Measurements from ENCODE around the gene C3orf20. TPM values are rescaled to one million over a fixed set of nuclear protein-coding genes. Genes with fewer than 3 reads are reported as not detected.
A peak's percentile ranks its signal among the peaks of the same experiment; 100 is the strongest.

C3orf20 gene
- total RNA-seq, 1 experiment from 2014 or later = not detected

DNA sequence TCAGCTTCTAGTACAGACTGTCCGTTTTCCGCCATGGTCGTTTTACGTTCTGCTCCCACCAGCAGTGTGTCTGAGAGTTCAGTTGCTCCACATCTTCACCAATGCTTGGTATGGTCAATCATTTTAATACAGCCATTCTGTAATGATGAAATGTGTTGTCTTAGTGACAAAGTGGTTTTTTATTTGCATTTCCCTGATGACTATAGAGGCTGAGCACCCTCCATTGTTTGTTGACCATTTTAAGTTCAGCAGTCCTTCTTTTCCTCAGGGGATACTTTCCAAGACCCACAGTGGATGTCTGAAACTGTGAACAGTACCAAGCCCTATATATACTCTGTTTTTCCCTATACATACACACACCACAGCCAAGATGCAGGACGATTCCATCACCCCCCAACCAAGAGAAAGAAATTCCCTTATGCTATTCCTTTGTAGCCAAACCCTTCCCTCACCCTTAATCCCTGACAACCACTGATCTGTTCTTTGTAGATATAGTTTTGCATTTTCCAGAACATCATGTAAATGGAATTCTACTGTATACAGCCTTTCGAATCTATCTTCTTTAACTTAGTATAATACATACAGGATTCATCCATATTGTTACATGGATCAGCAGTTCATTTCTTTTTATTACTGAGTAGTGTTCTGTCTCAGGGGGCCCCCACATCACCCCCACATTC is 55.9 kb downstream of the C3orf20 start:
- Histone ChIP-seq H2AFZ (ENCODE audit: low read length) (no peak overlapping the region), H3K9me3 (ENCODE audit: low read length) (no peaks in the 10 kb centered on the region), H3K27ac (ENCODE audit: low read length) (peak overlapping the region; percentile 21; the same call in 1 of the 2 replicates), H3K4me3 (ENCODE audit: low read length) (no peak overlapping the region), H3K4me2 (ENCODE audit: low read length) (peak overlapping the region; percentile 14; the same call in 1 of the 2 replicates), H3K36me3 (ENCODE audit: low read depth, low read length) (no peaks in the 10 kb centered on the region), H3F3A (ENCODE audit: low read length, unreplicated experiment) (no peaks in the 10 kb centered on the region), H3K27me3 (ENCODE audit: low read length) (no peaks in the 10 kb centered on the region), H3K4me1 (ENCODE audit: insufficient read depth, low read length) (peaks cover 7% of the 10 kb centered on the region), H4K20me1 (ENCODE audit: low read length) (no peaks in the 10 kb centered on the region), H3K79me2 (ENCODE audit: low read length) (no peaks in the 10 kb centered on the region), H3K9ac (ENCODE audit: low read length) (no peak overlapping the region), H3K9me2 (replicated peaks; ENCODE audit: low read length) (no peaks in the 10 kb centered on the region)
- DNase-seq (peak; percentile 56), ATAC-seq (peak; percentile 91)
- POLR2A ChIA-PET (ENCODE audit: unreplicated experiment) = no interaction called here
- CTCF ChIA-PET = no interaction called here
- no TSS peak for BruUV-seq (replicated peaks)
- TF ChIP-seq EZH2phosphoT487 (IDR thresholded peaks at IDR 0.05; ENCODE audit: borderline replicate concordance, low read length) (no peak), EZH2 (IDR thresholded peaks at IDR 0.05; ENCODE audit: low read length, unreplicated experiment) (no peak)
- TF ChIP-seq, protein P1, sequence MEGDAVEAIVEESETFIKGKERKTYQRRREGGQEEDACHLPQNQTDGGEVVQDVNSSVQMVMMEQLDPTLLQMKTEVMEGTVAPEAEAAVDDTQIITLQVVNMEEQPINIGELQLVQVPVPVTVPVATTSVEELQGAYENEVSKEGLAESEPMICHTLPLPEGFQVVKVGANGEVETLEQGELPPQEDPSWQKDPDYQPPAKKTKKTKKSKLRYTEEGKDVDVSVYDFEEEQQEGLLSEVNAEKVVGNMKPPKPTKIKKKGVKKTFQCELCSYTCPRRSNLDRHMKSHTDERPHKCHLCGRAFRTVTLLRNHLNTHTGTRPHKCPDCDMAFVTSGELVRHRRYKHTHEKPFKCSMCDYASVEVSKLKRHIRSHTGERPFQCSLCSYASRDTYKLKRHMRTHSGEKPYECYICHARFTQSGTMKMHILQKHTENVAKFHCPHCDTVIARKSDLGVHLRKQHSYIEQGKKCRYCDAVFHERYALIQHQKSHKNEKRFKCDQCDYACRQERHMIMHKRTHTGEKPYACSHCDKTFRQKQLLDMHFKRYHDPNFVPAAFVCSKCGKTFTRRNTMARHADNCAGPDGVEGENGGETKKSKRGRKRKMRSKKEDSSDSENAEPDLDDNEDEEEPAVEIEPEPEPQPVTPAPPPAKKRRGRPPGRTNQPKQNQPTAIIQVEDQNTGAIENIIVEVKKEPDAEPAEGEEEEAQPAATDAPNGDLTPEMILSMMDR (conservative IDR thresholded peaks at IDR 0.05; ENCODE audit: low read depth, low read length) = no peak
- intact Hi-C loops (cut with micrococcal nuclease) = no loop called here

DNA sequence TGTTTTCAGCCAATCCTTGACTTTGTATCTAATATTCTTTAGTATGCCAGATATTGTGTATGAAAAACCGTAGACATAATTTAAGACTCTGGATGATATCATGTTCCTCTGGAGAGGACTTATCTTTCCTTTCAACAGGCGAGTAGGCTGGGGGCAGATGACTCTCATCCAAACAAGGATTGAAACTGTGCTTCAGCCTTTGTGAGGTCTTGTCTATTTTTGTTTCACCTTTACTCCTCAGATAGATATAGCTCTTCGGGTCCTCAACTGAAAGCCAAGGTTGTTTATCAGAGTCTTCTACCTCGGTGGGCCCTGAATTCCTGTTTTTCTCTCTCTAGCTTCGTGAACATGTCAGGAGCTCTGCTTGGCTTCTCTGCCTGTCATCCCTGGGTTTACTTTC is 66.0 kb downstream of the C3orf20 start:
- DNase-seq (no peak), ATAC-seq (no peak)
- no peak overlapping the region for H3K4me3 ChIP-seq (ENCODE audit: low read length)
- no peak for TF ChIP-seq EZH2 (IDR thresholded peaks at IDR 0.05; ENCODE audit: low read length, unreplicated experiment)
- TF ChIP-seq, protein P1 (conservative IDR thresholded peaks at IDR 0.05; ENCODE audit: low read depth, low read length) = no peak
- TF ChIP-seq EZH2phosphoT487 (IDR thresholded peaks at IDR 0.05; ENCODE audit: borderline replicate concordance, low read length) = no peak
- no peaks in the 10 kb centered on the region for H3K79me2 ChIP-seq (ENCODE audit: low read length)
- POLR2A ChIA-PET (ENCODE audit: unreplicated experiment) = interaction anchor here (0.7 kb wide), 1 partner anchor 815 kb away, joined by 3 read pairs; no protein-coding TSS in a partner anchor
- no peaks in the 10 kb centered on the region for H3K36me3 ChIP-seq (ENCODE audit: low read depth, low read length)
- no peaks in the 10 kb centered on the region for H3F3A ChIP-seq (ENCODE audit: low read length, unreplicated experiment)
- H4K20me1 ChIP-seq (ENCODE audit: low read length) = no peaks in the 10 kb centered on the region
- no peak overlapping the region for H3K27ac ChIP-seq (ENCODE audit: low read length)
- CTCF ChIA-PET = no interaction called here
- no peak overlapping the region for H3K9ac ChIP-seq (ENCODE audit: low read length)
- no peak overlapping the region for H2AFZ ChIP-seq (ENCODE audit: low read length)
- H3K4me1 ChIP-seq (ENCODE audit: insufficient read depth, low read length) = no peaks in the 10 kb centered on the region
- intact Hi-C loops (cut with micrococcal nuclease) = no loop called here
- H3K4me2 ChIP-seq (ENCODE audit: low read length) = no peak overlapping the region
- H3K9me3 ChIP-seq (ENCODE audit: low read length) = peaks cover 5% of the 10 kb centered on the region; the same call in 1 of the 2 replicates
- BruUV-seq (replicated peaks) = no TSS peak
- no peaks in the 10 kb centered on the region for H3K9me2 ChIP-seq (replicated peaks; ENCODE audit: low read length)
- H3K27me3 ChIP-seq (ENCODE audit: low read length) = peaks cover 15% of the 10 kb centered on the region; the same call in 1 of the 2 replicates

DNA sequence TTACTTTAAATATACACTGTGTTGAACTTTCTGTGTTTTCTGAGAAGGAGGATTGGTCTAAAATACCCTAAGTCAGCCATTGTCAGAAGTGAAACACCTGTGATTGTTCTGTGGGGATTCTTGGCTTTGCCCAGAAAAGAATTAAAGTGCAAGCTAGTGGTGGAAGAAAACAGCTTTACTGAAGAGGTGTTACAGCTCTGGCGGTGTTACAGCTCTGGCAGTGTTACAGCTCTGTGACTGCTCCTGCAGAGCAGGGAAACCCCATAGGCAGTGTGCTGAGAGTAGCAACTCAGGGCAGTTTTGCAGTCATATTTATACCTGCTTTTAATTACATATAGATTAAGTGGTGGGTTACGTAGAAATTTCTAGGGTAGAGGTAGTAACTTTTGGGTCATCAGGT is 66.6 kb downstream of the C3orf20 start:
- Histone ChIP-seq H3K9me3 (ENCODE audit: low read length) (peaks cover 5% of the 10 kb centered on the region; the same call in 1 of the 2 replicates), H3K27ac (ENCODE audit: low read length) (no peak overlapping the region), H3K4me3 (ENCODE audit: low read length) (no peak overlapping the region), H3F3A (ENCODE audit: low read length, unreplicated experiment) (no peaks in the 10 kb centered on the region), H3K4me2 (ENCODE audit: low read length) (no peak overlapping the region), H3K27me3 (ENCODE audit: low read length) (peaks cover 20% of the 10 kb centered on the region; the same call in 1 of the 2 replicates), H2AFZ (ENCODE audit: low read length) (no peak overlapping the region), H3K36me3 (ENCODE audit: low read depth, low read length) (no peaks in the 10 kb centered on the region), H3K79me2 (ENCODE audit: low read length) (no peaks in the 10 kb centered on the region), H3K9ac (ENCODE audit: low read length) (no peak overlapping the region), H3K4me1 (ENCODE audit: insufficient read depth, low read length) (no peaks in the 10 kb centered on the region), H4K20me1 (ENCODE audit: low read length) (no peaks in the 10 kb centered on the region), H3K9me2 (replicated peaks; ENCODE audit: low read length) (no peaks in the 10 kb centered on the region)
- DNase-seq (no peak), ATAC-seq (no peak)
- ChIA-PET POLR2A (ENCODE audit: unreplicated experiment) (no interaction called here), CTCF (no interaction called here)
- TF ChIP-seq EZH2 (IDR thresholded peaks at IDR 0.05; ENCODE audit: low read length, unreplicated experiment) = no peak
- no peak for TF ChIP-seq EZH2phosphoT487 (IDR thresholded peaks at IDR 0.05; ENCODE audit: borderline replicate concordance, low read length)
- TF ChIP-seq, protein P1 (conservative IDR thresholded peaks at IDR 0.05; ENCODE audit: low read depth, low read length) = no peak
- no TSS peak for BruUV-seq (replicated peaks)
- intact Hi-C loops (cut with micrococcal nuclease) = no loop called here

Measured in PC-3 (cell line).